ENCODE data around the gene OR3A3. TPM values are rescaled to one million over a fixed set of nuclear protein-coding genes. Genes with fewer than 3 reads are reported as not detected.
"Not testable (repeated sequence)": the region's sequence is repeated elsewhere in the genome, so short reads cannot be mapped to it uniquely, and the experiment has no call there.

OR3A3 gene
- total and polyA plus RNA-seq, 3 experiments from 2014 or later, result not detected

GRCh38 chr17:3440451-3440850 lies 29.3 kb downstream of the OR3A3 start:
- Histone ChIP-seq H3K27ac (ENCODE audit: low read depth, low read length) (no peak overlapping the region), H3K27me3 (ENCODE audit: insufficient read depth, low read length, poor library complexity, severe bottlenecking) (no peaks in the 10 kb centered on the region), H3K9me3 (ENCODE audit: low read length) (no peaks in the 10 kb centered on the region), H3K36me3 (ENCODE audit: insufficient read depth, low read length) (no peaks in the 10 kb centered on the region), H3K4me3 (ENCODE audit: low read length) (no peak overlapping the region), H3K4me1 (ENCODE audit: insufficient read depth, low read length) (no peaks in the 10 kb centered on the region)
- no peaks in the 10 kb centered on the region for H3K4me1 Mint-ChIP-seq
- H3K36me3 Mint-ChIP-seq, result peaks cover 0 to 2% (median 0%) of the 10 kb centered on the region in 3 donors
- H3K27me3 Mint-ChIP-seq, result peaks cover 9 to 42% of the 10 kb centered on the region in 2 donors
- H3K9me3 Mint-ChIP-seq, result no peaks in the 10 kb centered on the region
- H3K4me3 Mint-ChIP-seq, result no peak overlapping the region
- no peak overlapping the region for H3K27ac Mint-ChIP-seq
- no peak for DNase-seq
- CTCF ChIA-PET, result no interaction called here
- POLR2A ChIA-PET, result no interaction called here

GRCh38 chr17:3447625-3448024 lies 36.5 kb downstream of the OR3A3 start:
- Histone ChIP-seq H3K27ac (ENCODE audit: low read depth, low read length) (no peak overlapping the region), H3K36me3 (ENCODE audit: insufficient read depth, low read length) (no peaks in the 10 kb centered on the region), H3K9me3 (ENCODE audit: low read length) (no peaks in the 10 kb centered on the region), H3K4me3 (ENCODE audit: low read length) (no peak overlapping the region), H3K4me1 (ENCODE audit: insufficient read depth, low read length) (no peaks in the 10 kb centered on the region), H3K27me3 (ENCODE audit: insufficient read depth, low read length, poor library complexity, severe bottlenecking) (peaks cover 4% of the 10 kb centered on the region)
- H3K9me3 Mint-ChIP-seq, result no peaks in the 10 kb centered on the region
- no peak overlapping the region for H3K4me3 Mint-ChIP-seq
- no peaks in the 10 kb centered on the region for H3K4me1 Mint-ChIP-seq
- DNase-seq, result no peak
- POLR2A ChIA-PET, result interaction anchor here (0.6 kb wide), 1 partner anchor 18 kb away, joined by 3 read pairs; no protein-coding TSS in a partner anchor
- CTCF ChIA-PET, result no interaction called here
- no peaks in the 10 kb centered on the region for H3K36me3 Mint-ChIP-seq
- peaks cover 11 to 52% of the 10 kb centered on the region in 2 donors for H3K27me3 Mint-ChIP-seq
- H3K27ac Mint-ChIP-seq, result peak overlapping the region in 1 of 8 donors; percentile 34

- no peaks in the 10 kb centered on the region for H3K4me1 ChIP-seq (ENCODE audit: insufficient read depth, low read length)
- no peak overlapping the region for H3K27ac ChIP-seq (ENCODE audit: low read depth, low read length)
- Mint-ChIP-seq H3K27me3 (peaks cover 13 to 53% of the 10 kb centered on the region in 2 donors), H3K4me1 (no peaks in the 10 kb centered on the region), H3K36me3 (no peaks in the 10 kb centered on the region), H3K4me3 (no peak overlapping the region), H3K27ac (peak overlapping the region in 1 of 8 donors; percentile 34), H3K9me3 (no peaks in the 10 kb centered on the region)
- no peak overlapping the region for H3K4me3 ChIP-seq (ENCODE audit: low read length)
- POLR2A ChIA-PET, result no interaction called here
- no peaks in the 10 kb centered on the region for H3K9me3 ChIP-seq (ENCODE audit: low read length)
- CTCF ChIA-PET, result no interaction called here
- peaks cover 4% of the 10 kb centered on the region for H3K27me3 ChIP-seq (ENCODE audit: insufficient read depth, low read length, poor library complexity, severe bottlenecking)
- no peak for DNase-seq
- H3K36me3 ChIP-seq (ENCODE audit: insufficient read depth, low read length), result no peaks in the 10 kb centered on the region
These were observed 37.0 kb downstream of the OR3A3 start for GRCh38 chr17:3448059-3448665.

GRCh38 chr17:3466355-3466754 lies 55.2 kb downstream of the OR3A3 start:
- H3K4me3 Mint-ChIP-seq; DNase-seq; H3K9me3 ChIP-seq (ENCODE audit: low read length); POLR2A ChIA-PET; CTCF ChIA-PET; H3K27ac Mint-ChIP-seq; H3K36me3 Mint-ChIP-seq; H3K9me3 Mint-ChIP-seq; H3K4me1 Mint-ChIP-seq; H3K4me3 ChIP-seq (ENCODE audit: low read length); H3K27me3 ChIP-seq (ENCODE audit: insufficient read depth, low read length, poor library complexity, severe bottlenecking); H3K4me1 ChIP-seq (ENCODE audit: insufficient read depth, low read length); H3K27ac ChIP-seq (ENCODE audit: low read depth, low read length); H3K36me3 ChIP-seq (ENCODE audit: insufficient read depth, low read length): not testable (repeated sequence)
- H3K27me3 Mint-ChIP-seq, result peaks cover 1 to 23% of the 10 kb centered on the region in 2 donors

- Mint-ChIP-seq H3K4me3 (no peak overlapping the region), H3K27ac (no peak overlapping the region), H3K36me3 (no peaks in the 10 kb centered on the region), H3K27me3 (peaks cover 1 to 23% of the 10 kb centered on the region in 2 donors), H3K9me3 (no peaks in the 10 kb centered on the region), H3K4me1 (no peaks in the 10 kb centered on the region)
- Histone ChIP-seq H3K9me3 (ENCODE audit: low read length) (no peaks in the 10 kb centered on the region), H3K4me1 (ENCODE audit: insufficient read depth, low read length) (no peaks in the 10 kb centered on the region), H3K27me3 (ENCODE audit: insufficient read depth, low read length, poor library complexity, severe bottlenecking) (no peaks in the 10 kb centered on the region), H3K4me3 (ENCODE audit: low read length) (no peak overlapping the region), H3K27ac (ENCODE audit: low read depth, low read length) (no peak overlapping the region), H3K36me3 (ENCODE audit: insufficient read depth, low read length) (no peaks in the 10 kb centered on the region)
- ChIA-PET CTCF (no interaction called here), POLR2A (no interaction called here)
- no peak for DNase-seq
These were observed 58.4 kb downstream of the OR3A3 start for GRCh38 chr17:3469529-3469928.

GRCh38 chr17:3471599-3471998 lies 60.4 kb downstream of the OR3A3 start, which contains the start of gene SPATA22:
Gene SPATA22, minus strand, starts transcription at chr17:3471819. Its CDS starts 2,494 bp downstream, at chr17:3469325.
- DNase-seq, result no peak
- no peaks in the 10 kb centered on the region for H3K9me3 ChIP-seq (ENCODE audit: low read length)
- H3K27ac ChIP-seq (ENCODE audit: low read depth, low read length), result no peak within 1 kb of the TSS
- no peak within 1 kb of the TSS for H3K4me3 Mint-ChIP-seq
- no peaks in the 10 kb centered on the region for H3K4me1 ChIP-seq (ENCODE audit: insufficient read depth, low read length)
- peaks cover 2 to 9% (median 6%) of the 10 kb centered on the region in 3 donors for H3K4me1 Mint-ChIP-seq
- H3K36me3 ChIP-seq (ENCODE audit: insufficient read depth, low read length), result no peaks in the 10 kb centered on the region
- H3K27me3 ChIP-seq (ENCODE audit: insufficient read depth, low read length, poor library complexity, severe bottlenecking), result no peaks in the 10 kb centered on the region
- CTCF ChIA-PET, result no interaction called here
- H3K27me3 Mint-ChIP-seq, result peaks cover 1 to 19% of the 10 kb centered on the region in 2 donors
- POLR2A ChIA-PET, result no interaction called here
- no peak within 1 kb of the TSS for H3K27ac Mint-ChIP-seq
- H3K4me3 ChIP-seq (ENCODE audit: low read length), result no peak within 1 kb of the TSS
- H3K9me3 Mint-ChIP-seq, result no peaks in the 10 kb centered on the region
- H3K36me3 Mint-ChIP-seq, result no peaks in the 10 kb centered on the region

GRCh38 chr17:3472137-3472536 lies 61.0 kb downstream of the OR3A3 start:
- Mint-ChIP-seq H3K4me1 (peaks cover 2 to 9% (median 6%) of the 10 kb centered on the region in 3 donors), H3K27ac (no peak overlapping the region), H3K36me3 (no peaks in the 10 kb centered on the region), H3K4me3 (no peak overlapping the region), H3K27me3 (peaks cover 1 to 19% of the 10 kb centered on the region in 2 donors), H3K9me3 (no peaks in the 10 kb centered on the region)
- Histone ChIP-seq H3K9me3 (ENCODE audit: low read length) (no peaks in the 10 kb centered on the region), H3K4me1 (ENCODE audit: insufficient read depth, low read length) (no peaks in the 10 kb centered on the region), H3K27ac (ENCODE audit: low read depth, low read length) (no peak overlapping the region), H3K36me3 (ENCODE audit: insufficient read depth, low read length) (no peaks in the 10 kb centered on the region), H3K4me3 (ENCODE audit: low read length) (no peak overlapping the region), H3K27me3 (ENCODE audit: insufficient read depth, low read length, poor library complexity, severe bottlenecking) (no peaks in the 10 kb centered on the region)
- POLR2A ChIA-PET, result no interaction called here
- CTCF ChIA-PET, result no interaction called here
- no peak for DNase-seq
